ENCODE data around the gene CAMTA1. TPM values are rescaled to one million over a fixed set of nuclear protein-coding genes. Genes with fewer than 3 reads are reported as not detected.

Gene CAMTA1
- total RNA-seq, 1 donor from 2014 or later, result 63.8 TPM

- no peak overlapping the region for H3K4me3 Mint-ChIP-seq (ENCODE audit: unreplicated experiment)
- H3K9me3 Mint-ChIP-seq (ENCODE audit: low read depth), result no peaks in the 10 kb centered on the region
- H3K4me1 Mint-ChIP-seq (ENCODE audit: low read depth), result no peaks in the 10 kb centered on the region
- no peak for TF ChIP-seq CTCF (IDR thresholded peaks at IDR 0.05)
- H3K36me3 Mint-ChIP-seq (ENCODE audit: low read depth), result no peaks in the 10 kb centered on the region
- no peak overlapping the region for H3K27ac Mint-ChIP-seq (ENCODE audit: unreplicated experiment)
- no peak for DNase-seq (ENCODE audit: low spot score)
- no peaks in the 10 kb centered on the region for H3K27me3 Mint-ChIP-seq (ENCODE audit: low read depth)
Measured at GRCh38 chr1:7447093-7447492, 661.8 kb downstream of the CAMTA1 start.

- Mint-ChIP-seq H3K27me3 (ENCODE audit: low read depth) (no peaks in the 10 kb centered on the region), H3K4me3 (ENCODE audit: unreplicated experiment) (no peak overlapping the region), H3K9me3 (ENCODE audit: low read depth) (no peaks in the 10 kb centered on the region), H3K36me3 (ENCODE audit: low read depth) (no peaks in the 10 kb centered on the region), H3K27ac (ENCODE audit: unreplicated experiment) (no peak overlapping the region), H3K4me1 (ENCODE audit: low read depth) (no peaks in the 10 kb centered on the region)
- TF ChIP-seq CTCF (IDR thresholded peaks at IDR 0.05), result no peak
- no peak for DNase-seq (ENCODE audit: low spot score)
Measured at GRCh38 chr1:7447736-7448135, 662.5 kb downstream of the CAMTA1 start.

- H3K9me3 Mint-ChIP-seq (ENCODE audit: low read depth), result no peaks in the 10 kb centered on the region
- no peak for TF ChIP-seq CTCF (IDR thresholded peaks at IDR 0.05)
- no peak overlapping the region for H3K27ac Mint-ChIP-seq (ENCODE audit: unreplicated experiment)
- no peaks in the 10 kb centered on the region for H3K36me3 Mint-ChIP-seq (ENCODE audit: low read depth)
- DNase-seq (ENCODE audit: low spot score), result no peak
- no peaks in the 10 kb centered on the region for H3K27me3 Mint-ChIP-seq (ENCODE audit: low read depth)
- H3K4me1 Mint-ChIP-seq (ENCODE audit: low read depth), result peaks cover 2% of the 10 kb centered on the region
- no peak overlapping the region for H3K4me3 Mint-ChIP-seq (ENCODE audit: unreplicated experiment)
Measured at GRCh38 chr1:7448986-7449385, 663.7 kb downstream of the CAMTA1 start.

GRCh38 chr1:7449750-7450149 lies 664.5 kb downstream of the CAMTA1 start:
- Mint-ChIP-seq H3K9me3 (ENCODE audit: low read depth) (no peaks in the 10 kb centered on the region), H3K4me3 (ENCODE audit: unreplicated experiment) (no peak overlapping the region), H3K27ac (ENCODE audit: unreplicated experiment) (no peak overlapping the region), H3K27me3 (ENCODE audit: low read depth) (no peaks in the 10 kb centered on the region), H3K4me1 (ENCODE audit: low read depth) (peaks cover 7% of the 10 kb centered on the region), H3K36me3 (ENCODE audit: low read depth) (no peaks in the 10 kb centered on the region)
- no peak for DNase-seq (ENCODE audit: low spot score)
- TF ChIP-seq CTCF (IDR thresholded peaks at IDR 0.05), result no peak

GRCh38 chr1:7450838-7451237 lies 665.6 kb downstream of the CAMTA1 start:
- Mint-ChIP-seq H3K27ac (ENCODE audit: unreplicated experiment) (no peak overlapping the region), H3K9me3 (ENCODE audit: low read depth) (no peaks in the 10 kb centered on the region), H3K27me3 (ENCODE audit: low read depth) (no peaks in the 10 kb centered on the region), H3K36me3 (ENCODE audit: low read depth) (no peaks in the 10 kb centered on the region), H3K4me1 (ENCODE audit: low read depth) (peaks cover 18% of the 10 kb centered on the region), H3K4me3 (ENCODE audit: unreplicated experiment) (no peak overlapping the region)
- DNase-seq (ENCODE audit: low spot score), result no peak
- no peak for TF ChIP-seq CTCF (IDR thresholded peaks at IDR 0.05)
